HUES48 (cell line): ENCODE data around the gene SLMAP.
A peak's percentile ranks its signal among the peaks of the same experiment; 100 is the strongest.

Experiments
- H3K27ac ChIP-seq: one replicate; pipeline ENCODE4 v1.7.0; 2013; ENCODE audit warnings: low read depth, low read length, inconsistent platforms
- H3K27me3 ChIP-seq: 2 replicates; pipeline ENCODE4 v1.6.1; 2013; ENCODE audit warnings: mild to moderate bottlenecking, low read length; ENCODE audit not compliant: control insufficient read depth, insufficient read depth
- H3K36me3 ChIP-seq: 2 replicates; pipeline ENCODE4 v1.6.1; 2013; ENCODE audit warnings: low read length; ENCODE audit not compliant: control insufficient read depth, insufficient read depth
- H3K4me1 ChIP-seq: 2 replicates; pipeline ENCODE4 v1.6.1; 2013; ENCODE audit warnings: mild to moderate bottlenecking, low read length; ENCODE audit not compliant: control insufficient read depth, insufficient read depth
- H3K4me3 ChIP-seq: 2 replicates; pipeline ENCODE4 v1.5.1; 2013; ENCODE audit warnings: mild to moderate bottlenecking, low read depth, low read length
- H3K9ac ChIP-seq: 2 replicates; pipeline ENCODE4 v1.6.1; 2013; ENCODE audit warnings: mild to moderate bottlenecking, low read depth, low read length, moderate library complexity
- H3K9me3 ChIP-seq: 2 replicates; pipeline ENCODE4 v1.6.1; 2013; ENCODE audit warnings: low read length; ENCODE audit not compliant: control insufficient read depth, insufficient read depth

SLMAP gene

GRCh38 chr3:57960174-57960505 is 204.0 kb downstream of the SLMAP start:
- H3K9ac ChIP-seq: no peak overlapping the region

GRCh38 chr3:57961177-57961827 is 205.2 kb downstream of the SLMAP start:
- Histone ChIP-seq H3K27me3 (no peaks in the 10 kb centered on the region), H3K4me3 (no peak overlapping the region), H3K9me3 (no peaks in the 10 kb centered on the region), H3K9ac (no peak overlapping the region), H3K4me1 (no peaks in the 10 kb centered on the region), H3K27ac (no peak overlapping the region), H3K36me3 (no peaks in the 10 kb centered on the region)

More at GRCh38 chr3:57960174-57960505, 204.0 kb downstream of the SLMAP start:
- peak overlapping the region; percentile 26 for H3K27ac ChIP-seq
- H3K9me3 ChIP-seq: no peaks in the 10 kb centered on the region
- no peaks in the 10 kb centered on the region for H3K27me3 ChIP-seq
- H3K4me1 ChIP-seq: no peaks in the 10 kb centered on the region
- H3K36me3 ChIP-seq: no peaks in the 10 kb centered on the region
- H3K4me3 ChIP-seq: no peak overlapping the region

- Histone ChIP-seq H3K27ac (no peak overlapping the region), H3K36me3 (no peaks in the 10 kb centered on the region), H3K9ac (no peak overlapping the region), H3K4me3 (no peak overlapping the region), H3K4me1 (no peaks in the 10 kb centered on the region), H3K27me3 (no peaks in the 10 kb centered on the region), H3K9me3 (no peaks in the 10 kb centered on the region)
Observed at GRCh38 chr3:57961828-57962447, 205.8 kb downstream of the SLMAP start.

- Histone ChIP-seq H3K4me3 (no peak overlapping the region), H3K36me3 (no peaks in the 10 kb centered on the region), H3K9ac (no peak overlapping the region), H3K27me3 (no peaks in the 10 kb centered on the region), H3K27ac (no peak overlapping the region), H3K9me3 (no peaks in the 10 kb centered on the region), H3K4me1 (no peaks in the 10 kb centered on the region)
Observed at GRCh38 chr3:57962448-57962834, 206.3 kb downstream of the SLMAP start.

GRCh38 chr3:57963811-57964346 is 207.8 kb downstream of the SLMAP start:
- Histone ChIP-seq H3K36me3 (no peaks in the 10 kb centered on the region), H3K27me3 (no peaks in the 10 kb centered on the region), H3K9me3 (no peaks in the 10 kb centered on the region), H3K4me1 (no peaks in the 10 kb centered on the region), H3K9ac (no peak overlapping the region), H3K4me3 (no peak overlapping the region), H3K27ac (no peak overlapping the region)

GRCh38 chr3:57966829-57967228 is 210.7 kb downstream of the SLMAP start:
- Histone ChIP-seq H3K4me1 (peaks cover 8% of the 10 kb centered on the region), H3K27me3 (no peaks in the 10 kb centered on the region), H3K4me3 (no peak overlapping the region), H3K9me3 (no peaks in the 10 kb centered on the region), H3K36me3 (no peaks in the 10 kb centered on the region), H3K27ac (no peak overlapping the region), H3K9ac (no peak overlapping the region)

- H3K4me1 ChIP-seq: peaks cover 8% of the 10 kb centered on the region
- H3K9me3 ChIP-seq: no peaks in the 10 kb centered on the region
- H3K27me3 ChIP-seq: no peaks in the 10 kb centered on the region
- H3K27ac ChIP-seq: no peak overlapping the region
- no peak overlapping the region for H3K9ac ChIP-seq
- H3K4me3 ChIP-seq: no peak overlapping the region
- no peaks in the 10 kb centered on the region for H3K36me3 ChIP-seq
Observed at GRCh38 chr3:57967590-57967989, 211.5 kb downstream of the SLMAP start.

GRCh38 chr3:57968501-57968900 is 212.4 kb downstream of the SLMAP start:
- H3K4me1 ChIP-seq: peaks cover 8% of the 10 kb centered on the region
- no peak overlapping the region for H3K4me3 ChIP-seq
- no peak overlapping the region for H3K9ac ChIP-seq
- no peaks in the 10 kb centered on the region for H3K36me3 ChIP-seq
- H3K9me3 ChIP-seq: no peaks in the 10 kb centered on the region
- H3K27ac ChIP-seq: no peak overlapping the region
- H3K27me3 ChIP-seq: no peaks in the 10 kb centered on the region

- Histone ChIP-seq H3K36me3 (no peaks in the 10 kb centered on the region), H3K9ac (no peak overlapping the region), H3K27me3 (no peaks in the 10 kb centered on the region), H3K9me3 (no peaks in the 10 kb centered on the region), H3K4me3 (no peak overlapping the region), H3K4me1 (peaks cover 8% of the 10 kb centered on the region), H3K27ac (no peak overlapping the region)
Observed at GRCh38 chr3:57971975-57972374, 215.9 kb downstream of the SLMAP start.

GRCh38 chr3:57972531-57973111 is 216.5 kb downstream of the SLMAP start:
- Histone ChIP-seq H3K4me1 (peaks cover 8% of the 10 kb centered on the region), H3K36me3 (no peaks in the 10 kb centered on the region), H3K4me3 (no peak overlapping the region), H3K9ac (no peak overlapping the region), H3K9me3 (no peaks in the 10 kb centered on the region), H3K27me3 (no peaks in the 10 kb centered on the region), H3K27ac (peak overlapping the region; percentile 2)

- Histone ChIP-seq H3K4me1 (peaks cover 8% of the 10 kb centered on the region), H3K27me3 (no peaks in the 10 kb centered on the region), H3K9ac (no peak overlapping the region), H3K4me3 (no peak overlapping the region), H3K9me3 (no peaks in the 10 kb centered on the region), H3K36me3 (no peaks in the 10 kb centered on the region), H3K27ac (no peak overlapping the region)
Observed at GRCh38 chr3:57973715-57974477, 217.8 kb downstream of the SLMAP start.
